Esophagus squamous epithelium (tissue), 4 donors: ENCODE measurements around the gene TMEM150C. TPM values are rescaled to one million over a fixed set of nuclear protein-coding genes. Genes with fewer than 3 reads are reported as not detected.

ENCODE experiments used
- total RNA-seq, 4 donors: library from RNA; depleted of rRNA; stranded (reverse); fragments of >200 nt; gene quantifications; one replicate each; pipeline ENCODE4 v1.1.0, GENCODE V29; 2016

TMEM150C gene
- total RNA-seq, 4 donors from 2014 or later = 1.1 to 3.8 (median 2.8) TPM

Other genes with a start within 250 kb of the TMEM150C start
- gene HNRNPD, start 188.0 kb downstream of the TMEM150C start, total RNA-seq = 100 to 1,000 TPM in 1 of 4 donors, 10 to 100 TPM in 3; 49.9 to 105 (median 71.0) TPM
- 100 to 1,000 TPM in 3 of 4 donors, 10 to 100 TPM in 1; 69.1 to 201 (median 133) TPM for gene HNRNPDL, start 131.5 kb downstream of the TMEM150C start, total RNA-seq
- gene ENOPH1, start 131.4 kb downstream of the TMEM150C start, total RNA-seq = 10 to 100 TPM; 21.3 to 39.8 (median 29.9) TPM
- gene SCD5, start 236.8 kb upstream of the TMEM150C start, total RNA-seq = 1 to 10 TPM; 1.2 to 6.3 (median 4.3) TPM